Measurements from ENCODE around the gene PACSIN1. TPM values are rescaled to one million over a fixed set of nuclear protein-coding genes. Genes with fewer than 3 reads are reported as not detected.

The PACSIN1 gene
- total and polyA plus RNA-seq, 2 of the 4 experiments (the other 2 are of a cell fraction), result 0.02 TPM; not detected in 1

DNA sequence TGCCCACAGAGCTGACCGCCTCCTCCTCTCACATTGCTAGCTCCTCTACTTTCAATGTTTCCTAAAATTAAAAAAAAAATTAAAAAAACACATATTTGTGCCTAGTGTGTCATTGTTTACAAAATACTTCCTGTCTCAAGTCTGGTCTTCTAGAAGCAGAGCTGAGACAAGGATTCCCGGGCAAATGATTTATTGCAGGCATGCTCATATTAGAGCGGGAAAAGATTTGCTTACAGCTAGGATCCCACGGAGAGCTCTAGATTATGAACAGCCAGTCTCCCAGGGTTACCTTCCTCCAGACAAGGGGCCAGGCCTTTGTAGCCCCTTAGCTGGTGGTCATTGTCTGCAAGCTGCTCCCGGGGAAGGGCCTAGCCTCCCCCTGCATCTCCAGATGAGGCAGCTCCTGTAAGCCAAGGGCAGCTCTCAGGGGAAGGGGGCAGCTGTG lies 9.4 kb downstream of the PACSIN1 start:
- Histone ChIP-seq H4K20me1 (ENCODE audit: insufficient read depth, low read length) (no peaks in the 10 kb centered on the region), H2AK5ac (ENCODE audit: low read depth, low read length) (no peak overlapping the region), H2BK20ac (ENCODE audit: low read depth, low read length) (peak overlapping the region; percentile 49; the same call in 1 of the 2 replicates), H3K27ac (ENCODE audit: insufficient read depth, low read length) (no peak overlapping the region), H3K4ac (ENCODE audit: low read depth, low read length) (peak overlapping the region; percentile 19; the same call in 1 of the 2 replicates), H2BK120ac (ENCODE audit: low read depth, low read length) (peak overlapping the region; percentile 64; the same call in 1 of the 2 replicates), H3K36me3 (ENCODE audit: control insufficient read depth, insufficient read depth, low read length) (no peaks in the 10 kb centered on the region), H3K4me1 (ENCODE audit: control insufficient read depth, insufficient read depth, low read length) (peaks cover 8% of the 10 kb centered on the region; the same call in 1 of the 2 replicates), H3K14ac (replicated peaks; ENCODE audit: low read depth, low read length) (no peak overlapping the region), H2BK15ac (ENCODE audit: low read depth, low read length) (0 out of 3 replicates have a peak overlapping the region, but pooled peaks have one; percentile 48), H3K4me2 (ENCODE audit: low read depth, low read length) (no peak overlapping the region), H3K27me3 (ENCODE audit: control insufficient read depth, insufficient read depth, low read length) (peaks cover 3% of the 10 kb centered on the region), H4K91ac (ENCODE audit: insufficient read depth, low read depth, low read length) (no peak overlapping the region), H3K79me1 (ENCODE audit: low read depth in 1 of 2, low read length in 2 of 2) (no peaks in the 10 kb centered on the region), H4K8ac (ENCODE audit: low read depth in 2 of 2, low read length in 2 of 2) (peak overlapping the region in 1 of 2 experiments; percentile 23; a peak in 1 of 4 replicates), H2AK9ac (replicated peaks; ENCODE audit: low read depth, low read length, poor library complexity) (no peak overlapping the region), H3K9me3 (ENCODE audit: control insufficient read depth, insufficient read depth, low read length) (peaks cover 4% of the 10 kb centered on the region), H2AFZ (replicated peaks; ENCODE audit: low read length, poor library complexity) (no peak overlapping the region), H3K9ac (ENCODE audit: low read depth, low read length) (no peak overlapping the region), H3K18ac (ENCODE audit: low read depth, low read length) (no peak overlapping the region), H2BK5ac (ENCODE audit: low read depth, low read length, poor library complexity, severe bottlenecking) (no peak overlapping the region), H3K23ac (ENCODE audit: low read depth, low read length) (peak overlapping the region; percentile 45; the same call in 1 of the 2 replicates), H3K4me3 (ENCODE audit: insufficient read depth, low read depth, low read length) (no peak overlapping the region), H3K56ac (ENCODE audit: extremely low read depth, insufficient read depth, low read length) (no peak overlapping the region), H3K9me1 (ENCODE audit: insufficient read depth, low read length) (no peaks in the 10 kb centered on the region; the same call in 1 of the 2 replicates), H4K5ac (ENCODE audit: low read depth, low read length) (no peak overlapping the region)
- TF ChIP-seq, protein P1, sequence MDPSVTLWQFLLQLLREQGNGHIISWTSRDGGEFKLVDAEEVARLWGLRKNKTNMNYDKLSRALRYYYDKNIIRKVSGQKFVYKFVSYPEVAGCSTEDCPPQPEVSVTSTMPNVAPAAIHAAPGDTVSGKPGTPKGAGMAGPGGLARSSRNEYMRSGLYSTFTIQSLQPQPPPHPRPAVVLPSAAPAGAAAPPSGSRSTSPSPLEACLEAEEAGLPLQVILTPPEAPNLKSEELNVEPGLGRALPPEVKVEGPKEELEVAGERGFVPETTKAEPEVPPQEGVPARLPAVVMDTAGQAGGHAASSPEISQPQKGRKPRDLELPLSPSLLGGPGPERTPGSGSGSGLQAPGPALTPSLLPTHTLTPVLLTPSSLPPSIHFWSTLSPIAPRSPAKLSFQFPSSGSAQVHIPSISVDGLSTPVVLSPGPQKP (IDR thresholded peaks at IDR 0.05; ENCODE audit: borderline replicate concordance, low read depth, low read length), result no peak
- TF ChIP-seq SMC3 (IDR thresholded peaks at IDR 0.05; ENCODE audit: low read depth, low read length) (no peak), POLR2A (IDR thresholded peaks at IDR 0.05; ENCODE audit: low read depth, low read length) (no peak), MAFK (IDR thresholded peaks at IDR 0.05; ENCODE audit: low read depth, low read length) (no peak), CHD1 (IDR thresholded peaks at IDR 0.05; ENCODE audit: low read depth, low read length) (no peak)
- in situ Hi-C loops (cut with MboI; ENCODE audit: low sequenced_read_pairs) (no loop called here), dilution Hi-C loops (cut with HindIII; ENCODE audit: low sequenced_read_pairs, unreplicated experiment) (no loop called here), intact Hi-C loops (cut with micrococcal nuclease) (no loop called here)
- DNase-seq, result peak; percentile 43
- 11% methylated on average over 3 of the region's 5 CpGs; no CpG with 5 or more reads in 1 of the 2 experiments for WGBS, 2 experiments (ENCODE audit: extremely low coverage in 2 of 2, insufficient read length in 1 of 2)
- ChIA-PET POLR2A (ENCODE audit: unreplicated experiment) (no interaction called here), CTCF (interaction anchor here (0.5 to 1.0 kb wide), 4 partner anchors 15 to 216 kb away, joined by 3 to 4 read pairs (median 3); no protein-coding TSS in a partner anchor)
- ATAC-seq (ENCODE audit: low read depth), result peak; percentile 71
- no TSS peak for BruUV-seq (replicated peaks)
